GM21529 (cell line): ENCODE results near the gene AUTS2.
A peak's percentile ranks its signal among the peaks of the same experiment; 100 is the strongest.

Experiments
- ATAC-seq: cut with Tn5 transposase; IDR thresholded peaks from one replicate; pipeline ENCODE4 v1.9.1; 2021; ENCODE audit not compliant: unreplicated experiment

Gene AUTS2

DNA sequence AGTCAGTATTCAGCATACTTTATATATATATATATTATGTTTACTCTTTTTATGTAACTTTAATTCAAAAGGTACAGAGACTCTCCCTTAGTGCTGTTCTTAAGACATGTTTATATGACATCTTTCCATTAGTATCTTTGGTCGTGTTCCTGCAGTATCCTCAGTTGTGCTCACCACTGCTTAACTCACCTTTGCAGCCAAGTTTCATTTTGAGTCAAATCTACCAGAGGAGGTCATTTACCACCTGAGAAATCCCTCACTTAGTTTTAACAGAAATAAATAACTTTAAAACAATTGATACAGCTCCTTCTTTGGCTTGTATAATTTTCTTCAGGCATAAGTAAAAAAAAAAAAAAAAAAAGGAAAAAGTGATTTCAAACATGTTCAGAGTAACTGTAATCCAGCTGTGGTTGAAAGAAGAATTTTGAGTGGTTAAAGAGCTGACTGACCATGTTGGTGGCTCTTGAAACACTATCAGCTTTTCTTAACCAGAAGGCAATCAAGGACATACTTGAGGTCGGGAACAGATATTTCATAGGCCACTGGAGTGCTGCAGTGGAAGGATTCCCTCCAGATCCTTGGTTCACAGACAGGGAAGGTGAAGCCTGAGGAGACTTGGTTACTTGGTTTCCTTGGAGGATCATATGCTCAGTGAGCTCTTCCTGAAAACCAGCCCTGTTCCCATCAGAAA, 116.8 kb downstream of the AUTS2 start:
- ATAC-seq, result peak; percentile 70

DNA sequence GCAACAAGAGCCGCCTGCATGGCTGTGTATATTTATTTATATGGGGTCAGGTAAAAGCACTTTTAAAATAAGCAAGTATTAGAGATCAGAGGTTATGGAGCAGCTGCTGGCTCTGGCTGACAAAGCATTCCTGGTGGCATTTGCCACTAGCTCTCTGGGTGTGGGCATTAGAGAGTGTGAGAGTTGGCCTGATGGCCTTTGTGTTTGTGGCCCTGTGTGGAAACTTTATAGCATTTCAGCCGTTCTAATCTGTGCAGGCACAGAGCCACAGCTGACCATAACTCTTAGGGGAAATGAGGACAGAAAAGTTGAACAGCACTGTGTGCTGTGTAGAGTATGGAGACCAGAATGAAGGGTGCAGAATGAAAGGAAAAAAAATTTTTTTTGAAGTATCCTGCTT, 118.9 kb downstream of the AUTS2 start:
- ATAC-seq, result no peak

DNA sequence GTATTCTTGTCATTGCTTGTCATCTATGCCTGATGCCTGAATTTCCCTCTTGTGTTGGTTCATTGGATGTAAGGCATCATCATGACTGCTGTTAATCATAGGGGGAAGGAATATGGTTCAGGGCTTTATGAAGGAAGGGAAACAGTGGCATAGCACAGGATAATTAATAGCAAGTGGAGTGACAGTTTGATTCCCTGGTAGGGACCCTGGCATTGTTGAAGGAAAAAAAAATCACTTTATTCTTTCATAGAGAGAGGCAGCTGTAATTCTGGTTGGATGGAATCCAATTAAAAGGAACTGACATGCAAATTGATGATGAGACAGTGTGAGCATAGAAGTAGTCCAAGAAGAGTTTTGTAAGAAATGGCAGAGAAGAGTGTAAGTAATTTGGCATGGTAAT, 121.4 kb downstream of the AUTS2 start:
- ATAC-seq, result no peak

DNA sequence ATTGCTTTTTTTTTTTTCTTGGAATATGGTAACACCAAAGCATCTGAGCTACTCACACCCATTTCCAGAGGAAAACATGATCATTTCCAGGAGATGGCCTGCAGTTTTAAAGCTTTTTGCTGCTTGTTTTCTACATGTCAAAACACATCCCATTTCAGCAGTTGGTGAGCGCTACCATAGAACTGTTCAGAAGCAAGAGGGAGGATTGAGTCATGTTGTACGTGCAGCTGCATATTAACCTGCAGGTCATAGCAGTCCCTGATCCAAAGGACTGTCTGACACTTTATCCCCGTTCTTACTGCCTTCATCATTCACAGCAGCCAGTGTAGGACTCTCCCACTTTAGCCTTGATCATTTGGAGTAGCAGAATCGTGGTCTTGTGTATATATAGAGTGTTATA, 124.6 kb downstream of the AUTS2 start:
- ATAC-seq, result no peak

GRCh38 chr7:69723663-69724062, 125.4 kb downstream of the AUTS2 start:
- no peak for ATAC-seq

DNA sequence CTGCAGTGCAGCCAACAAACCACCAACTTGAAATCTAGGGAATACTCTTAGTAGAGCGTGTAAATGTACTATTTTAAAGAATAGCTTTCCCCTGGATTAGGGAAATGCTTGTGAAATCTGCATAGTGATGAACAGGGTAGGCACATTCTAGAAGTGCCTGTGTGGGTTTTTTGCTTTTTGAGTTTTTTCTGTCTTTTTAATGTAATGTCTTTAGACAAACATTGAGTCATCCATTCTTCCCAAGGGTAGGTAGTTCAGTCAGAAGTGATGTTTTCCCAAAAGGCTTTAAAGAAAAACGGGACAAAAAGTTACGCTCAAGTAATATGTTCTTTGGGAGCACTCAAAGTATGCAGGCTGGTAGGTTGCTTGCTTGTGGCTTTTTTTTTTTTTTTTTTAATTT, 130.0 kb downstream of the AUTS2 start:
- no peak for ATAC-seq

DNA sequence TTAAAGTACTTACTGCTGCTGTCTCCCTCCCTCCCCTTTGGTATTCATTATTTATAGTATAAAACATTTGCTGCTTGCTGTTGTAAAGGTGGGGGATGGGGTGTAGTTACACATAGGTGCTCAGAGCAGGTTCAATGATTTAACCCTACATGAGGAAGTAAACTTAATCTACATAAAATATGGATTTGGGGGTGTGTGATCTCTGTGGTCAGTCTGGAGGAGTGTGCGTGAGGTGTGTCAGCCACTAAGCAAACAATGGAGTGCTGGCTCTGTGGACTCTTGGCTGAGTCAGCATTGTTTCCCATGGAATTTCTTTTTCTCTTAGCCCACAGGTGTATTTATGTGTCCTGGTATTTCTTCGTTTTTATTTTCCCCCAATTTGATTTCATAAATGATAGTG, 133.9 kb downstream of the AUTS2 start:
- ATAC-seq, result no peak

- ATAC-seq, result no peak
Observed at GRCh38 chr7:69735582-69735981, 137.3 kb downstream of the AUTS2 start.

GRCh38 chr7:69736126-69736810, 138.0 kb downstream of the AUTS2 start:
- ATAC-seq, result no peak

GRCh38 chr7:69738396-69738951, 140.2 kb downstream of the AUTS2 start:
- peak; percentile 69 for ATAC-seq

- ATAC-seq, result peak; percentile 62
Observed at GRCh38 chr7:69739190-69739589, 140.9 kb downstream of the AUTS2 start.

- peak; percentile 58 for ATAC-seq
Observed at GRCh38 chr7:69739931-69740431, 141.7 kb downstream of the AUTS2 start.

DNA sequence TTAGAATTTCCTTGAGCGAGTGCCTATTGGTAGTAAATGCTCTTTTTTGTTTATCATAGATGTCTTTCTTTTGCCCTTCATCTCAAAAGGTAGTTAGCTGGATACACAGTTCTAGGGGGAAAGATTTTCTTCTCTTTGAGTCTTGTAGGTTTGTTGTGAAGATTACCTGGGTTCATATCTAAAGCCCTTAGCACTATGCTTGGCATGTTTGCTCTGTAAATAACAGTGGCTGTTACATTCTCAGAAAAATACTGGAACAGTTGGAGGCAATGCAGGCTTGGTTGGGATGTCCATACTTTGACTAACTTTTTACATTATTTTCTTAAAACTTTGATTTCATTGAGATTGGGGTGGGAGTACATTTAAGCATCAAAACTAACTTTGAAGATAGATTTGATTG, 144.0 kb downstream of the AUTS2 start:
- no peak for ATAC-seq

GRCh38 chr7:69743436-69743835, 145.2 kb downstream of the AUTS2 start:
- ATAC-seq, result no peak

DNA sequence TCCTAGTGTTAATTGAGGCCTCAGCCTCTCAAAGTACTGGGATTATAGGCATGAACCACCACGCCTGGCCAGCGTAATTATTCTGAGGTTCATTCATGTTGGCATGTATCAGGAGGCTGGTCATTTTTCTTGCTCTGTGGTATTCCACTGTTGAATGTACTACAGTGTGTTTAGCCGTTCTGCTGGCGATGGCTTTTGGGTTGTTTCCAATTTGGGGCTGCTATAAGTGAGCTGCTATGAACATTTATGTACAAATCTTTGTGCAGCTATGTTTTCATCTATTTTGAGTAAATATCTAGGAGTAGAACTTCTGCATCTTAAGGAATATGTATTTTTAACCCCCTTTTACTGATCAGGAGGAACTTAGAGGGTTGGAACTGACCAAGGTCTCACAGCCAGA, 145.8 kb downstream of the AUTS2 start:
- ATAC-seq, result no peak

DNA sequence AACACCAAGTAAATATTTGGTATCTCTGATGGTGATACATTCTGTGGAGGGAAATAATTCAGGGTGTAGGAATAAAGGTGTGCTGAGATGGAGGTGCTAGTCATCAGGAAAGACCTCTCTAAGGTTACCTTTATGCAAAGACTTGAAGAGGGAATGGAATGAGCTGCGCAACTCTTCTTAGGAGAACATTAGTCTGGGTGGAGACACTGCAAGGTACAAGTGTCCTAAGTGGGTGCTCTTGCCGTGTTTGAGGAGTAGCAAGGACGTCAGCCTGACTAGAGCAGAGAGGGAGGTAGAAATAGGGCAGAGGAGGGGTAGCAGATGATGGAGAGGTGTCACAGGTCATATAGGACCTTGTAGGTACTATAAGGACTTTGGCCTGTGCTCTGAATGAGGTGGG, 148.1 kb downstream of the AUTS2 start:
- no peak for ATAC-seq

DNA sequence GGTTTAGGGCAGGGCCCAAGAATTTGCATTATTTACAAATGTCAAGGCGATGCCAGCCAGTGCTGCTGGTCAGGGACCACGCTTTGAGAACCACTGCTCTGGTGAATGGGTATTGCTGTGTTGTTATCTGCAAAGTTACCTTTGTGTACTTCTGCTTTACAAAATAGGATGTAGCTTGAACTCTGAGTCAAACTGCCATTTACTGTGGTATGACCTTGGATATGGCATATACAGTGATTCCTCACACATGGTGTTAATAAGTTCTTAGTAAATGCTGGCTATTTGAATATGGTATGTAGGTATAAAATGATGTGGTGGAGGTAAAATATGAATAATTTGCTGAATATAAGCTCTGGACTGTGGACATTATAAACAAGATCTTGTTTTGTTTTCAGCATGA, 148.9 kb downstream of the AUTS2 start:
- ATAC-seq, result no peak

DNA sequence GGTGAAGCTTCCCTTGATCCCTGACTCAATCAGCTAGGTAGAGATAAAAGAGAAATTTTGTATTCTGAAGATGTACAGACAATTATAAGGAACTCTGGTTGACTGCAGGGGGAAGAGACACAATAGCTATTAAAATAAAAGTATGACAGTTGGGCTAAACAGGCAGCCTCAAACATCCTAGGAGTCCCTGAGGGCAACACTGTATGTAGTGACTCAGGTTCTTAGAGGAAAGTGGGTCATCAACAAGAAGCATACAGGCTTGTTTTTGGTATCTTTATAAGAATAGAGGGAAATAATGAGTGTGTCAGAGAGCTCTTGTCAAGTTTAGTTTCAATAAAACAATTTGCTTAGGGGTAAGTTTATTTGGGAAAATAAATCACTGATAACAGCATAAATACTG, 150.3 kb downstream of the AUTS2 start:
- no peak for ATAC-seq

- no peak for ATAC-seq
Observed at GRCh38 chr7:69749372-69749979, 151.2 kb downstream of the AUTS2 start.

DNA sequence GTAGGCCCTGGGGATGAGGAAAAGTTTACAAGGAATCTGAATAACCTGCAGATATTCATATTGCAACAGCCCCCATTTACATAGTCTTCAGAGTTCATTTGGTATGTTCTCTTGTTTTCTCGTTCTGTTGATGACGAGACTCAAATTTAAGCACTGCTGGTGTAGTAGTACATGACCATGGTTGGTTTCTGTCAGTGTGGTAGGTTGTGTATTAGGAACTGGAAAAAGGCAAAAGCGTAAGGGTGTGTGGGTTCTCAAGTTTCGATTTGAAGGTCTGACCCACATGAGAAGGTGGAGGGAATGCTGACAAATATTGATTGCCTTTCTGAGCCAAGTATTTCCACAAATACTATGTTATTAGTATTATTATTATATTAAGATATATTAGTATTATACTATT, 151.7 kb downstream of the AUTS2 start:
- ATAC-seq, result no peak

DNA sequence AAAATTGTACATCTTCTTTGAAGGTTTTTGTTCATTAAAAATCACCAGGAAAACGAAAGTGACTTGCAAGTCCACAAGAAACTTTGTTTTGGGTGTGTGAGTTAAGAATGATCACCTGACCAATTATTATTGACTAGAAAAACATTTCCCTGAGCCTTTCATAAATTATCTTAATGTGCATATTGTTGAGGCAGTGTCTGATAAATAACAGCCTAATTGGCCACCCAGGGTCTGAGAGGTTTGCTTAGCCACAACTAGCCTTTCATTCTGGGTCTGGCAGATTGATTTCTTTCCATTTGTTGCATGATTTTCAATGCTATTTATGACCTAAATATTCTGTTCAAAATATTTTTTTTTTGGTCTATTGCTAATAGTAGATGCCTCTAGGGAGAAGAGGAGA, 152.8 kb downstream of the AUTS2 start:
- no peak for ATAC-seq

DNA sequence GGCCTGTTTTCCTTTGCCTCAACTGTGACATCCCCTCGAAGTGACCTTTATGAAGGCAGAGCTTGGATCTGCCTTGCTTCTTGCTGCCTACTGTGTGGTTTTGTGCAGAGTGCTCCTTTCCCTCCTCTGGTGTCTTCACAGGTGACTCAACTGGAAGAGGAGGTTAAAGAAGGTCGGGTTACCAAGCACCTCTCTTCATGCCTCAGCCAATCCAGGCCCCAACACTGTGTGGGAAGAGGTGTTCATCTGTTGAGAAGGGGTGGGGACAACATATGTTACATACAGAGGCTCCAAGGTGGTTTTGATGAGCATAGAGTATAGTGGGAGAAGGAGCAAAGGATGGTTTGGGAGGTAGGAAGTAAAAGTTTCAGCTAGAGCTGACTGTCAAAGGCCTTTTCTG, 155.7 kb downstream of the AUTS2 start:
- no peak for ATAC-seq
